HepG2 (cell line): Measurements from ENCODE around the gene DAAM2. TPM values are rescaled to one million over a fixed set of nuclear protein-coding genes. Genes with fewer than 3 reads are reported as not detected.

ENCODE experiments used
- ATF5 ChIP-seq: sonication (generic); formaldehyde crosslinking; IDR thresholded peaks from 2 replicates; pipeline ENCODE4 v1.4.0; 2020; ENCODE audit warnings: mild to moderate bottlenecking, low read depth, missing genetic modification reagents
- ELF3 ChIP-seq: IDR thresholded peaks from 2 replicates; pipeline ENCODE4 v1.6.1; 2016; ENCODE audit warnings: missing genetic modification reagents, missing compliant biosample characterization
- MAX ChIP-seq: IDR thresholded peaks from 2 replicates; pipeline ENCODE4 v1.6.1; 2012; ENCODE audit warnings: inconsistent platforms
- MIER3 ChIP-seq: IDR thresholded peaks from 2 replicates; pipeline ENCODE4 v1.6.1; 2016; ENCODE audit warnings: missing compliant biosample characterization, borderline replicate concordance
- MNT ChIP-seq: fragments of 450-650 bp; IDR thresholded peaks from 2 replicates; pipeline ENCODE4 v1.6.1; 2016
- MXD3 ChIP-seq: IDR thresholded peaks from 2 replicates; pipeline ENCODE4 v1.6.1; 2016; ENCODE audit warnings: mild to moderate bottlenecking, missing biosample characterization, missing genetic modification reagents
- NFATC3 ChIP-seq: sonication (generic); formaldehyde crosslinking; IDR thresholded peaks from 2 replicates; pipeline ENCODE4 v1.5.1; 2020; ENCODE audit warnings: mild to moderate bottlenecking, missing genetic modification reagents
- RBFOX2 ChIP-seq: fragments of 200-400 bp; formaldehyde crosslinking; IDR thresholded peaks from 2 replicates; pipeline ENCODE4 v1.6.1; 2017; ENCODE audit warnings: low read depth, mild to moderate bottlenecking, low read length
- SAP130 ChIP-seq: IDR thresholded peaks from 2 replicates; pipeline ENCODE4 v1.6.1; 2016; ENCODE audit warnings: low read depth
- SIX1 ChIP-seq: sonication (generic); formaldehyde crosslinking; IDR thresholded peaks from 2 replicates; pipeline ENCODE4 v1.4.0; 2020; ENCODE audit warnings: missing genetic modification reagents, borderline replicate concordance
- TEAD2 ChIP-seq: sonication (generic); formaldehyde crosslinking; IDR thresholded peaks from 2 replicates; pipeline ENCODE4 v1.9.0; 2021; ENCODE audit warnings: missing genetic modification reagents
- ZBTB38 ChIP-seq: sonication (generic); formaldehyde crosslinking; IDR thresholded peaks from 2 replicates; pipeline ENCODE4 v1.5.1; 2020; ENCODE audit warnings: mild to moderate bottlenecking, missing genetic modification reagents
- ZNF225 ChIP-seq: sonication (generic); formaldehyde crosslinking; IDR thresholded peaks from 2 replicates; pipeline ENCODE4 v1.4.0; 2020; ENCODE audit warnings: mild to moderate bottlenecking, missing genetic modification reagents
- ZNF543 ChIP-seq: sonication (generic); formaldehyde crosslinking; IDR thresholded peaks from 2 replicates; pipeline ENCODE4 v1.4.0; 2020; ENCODE audit warnings: mild to moderate bottlenecking, missing genetic modification reagents
- ZNF687 ChIP-seq: sonication (generic); formaldehyde crosslinking; IDR thresholded peaks from 2 replicates; pipeline ENCODE4 v1.5.1; 2020; ENCODE audit warnings: mild to moderate bottlenecking, missing genetic modification reagents, moderate library complexity
- ZNF839 ChIP-seq: sonication (generic); formaldehyde crosslinking; IDR thresholded peaks from 2 replicates; pipeline ENCODE4 v1.4.0; 2020; ENCODE audit warnings: missing genetic modification reagents, mild to moderate bottlenecking, borderline replicate concordance
- ZSCAN31 ChIP-seq: sonication (generic); formaldehyde crosslinking; IDR thresholded peaks from 2 replicates; pipeline ENCODE4 v1.5.0; 2020; ENCODE audit warnings: low read depth, mild to moderate bottlenecking, missing genetic modification reagents
- polyA plus RNA-seq, 8 experiments: library from polyadenylated mRNA; depleted of rRNA in 3 of 8; stranded (reverse) in 7 of 8; unstranded in 1 of 8; fragments of >200 nt; fragmentation: Illumina TruSeq in 4 of 8; extraction: Trizol in 4 of 8; gene quantifications; 2 replicates each; pipeline versions ENCODE4 v1.2.1 to v1.2.3, GENCODE V29; 2011 to 2016; ENCODE audit warnings: low read depth in 4 of 8, missing spikeins in 1 of 8, mixed read lengths in 1 of 8; ENCODE audit not compliant: insufficient read depth in 1 of 8
- total RNA-seq, 5 experiments: library from RNA; depleted of rRNA; stranded (reverse); fragments of >200 nt; fragmentation: Illumina TruSeq; extraction: Trizol; gene quantifications; 2 replicates each; pipeline ENCODE4 v1.2.3, GENCODE V29; 2016; ENCODE audit warnings: low read depth in 1 of 5
- TF ChIP-seq, protein P1 (sequence below): sonication (generic); formaldehyde crosslinking; conservative IDR thresholded peaks from 2 replicates; pipeline ENCODE4 v1.8.0; 2022; ENCODE audit warnings: mild to moderate bottlenecking, moderate library complexity, missing genetic modification reagents
- TF ChIP-seq, protein P2 (sequence below): sonication (generic); formaldehyde crosslinking; IDR thresholded peaks from 2 replicates; pipeline ENCODE4 v1.8.0; 2022; ENCODE audit warnings: missing genetic modification reagents, mild to moderate bottlenecking, borderline replicate concordance

DAAM2 gene
- total and polyA plus RNA-seq, 2 of the 13 experiments (the other 11 are each of a cell fraction or from before 2014, with no cell fraction given), result 0.01 TPM; not detected in 1

GRCh38 chr6:39849764-39850163 is 57.6 kb downstream of the DAAM2 start (continued):
- TF ChIP-seq MXD3 (CRISPR knock-in tag) (peak; percentile 63; the same call in 1 of the 2 replicates), ZBTB38 (CRISPR knock-in tag) (peak; percentile 32; the same call in 1 of the 2 replicates), ZNF225 (CRISPR knock-in tag) (no peak), SAP130 (0 out of 2 replicates have a peak, but pooled peaks have one; percentile 15), MNT (peak; percentile 9; the same call in 1 of the 2 replicates), MIER3 (CRISPR knock-in tag) (no peak), ZNF839 (CRISPR knock-in tag) (0 out of 2 replicates have a peak, but pooled peaks have one; percentile 61), ATF5 (CRISPR knock-in tag) (no peak), ZSCAN31 (CRISPR knock-in tag) (0 out of 2 replicates have a peak, but pooled peaks have one; percentile 52), ZNF543 (0 out of 2 replicates have a peak, but pooled peaks have one; percentile 40), NFATC3 (no peak), SIX1 (no peak), ZNF687 (CRISPR knock-in tag) (peak; percentile 63), ELF3 (peak; percentile 50; the same call in 1 of the 2 replicates), MAX (peak; percentile 90), RBFOX2 (no peak), TEAD2 (CRISPR knock-in tag) (0 out of 2 replicates have a peak, but pooled peaks have one; percentile 61)
- TF ChIP-seq, protein P1, sequence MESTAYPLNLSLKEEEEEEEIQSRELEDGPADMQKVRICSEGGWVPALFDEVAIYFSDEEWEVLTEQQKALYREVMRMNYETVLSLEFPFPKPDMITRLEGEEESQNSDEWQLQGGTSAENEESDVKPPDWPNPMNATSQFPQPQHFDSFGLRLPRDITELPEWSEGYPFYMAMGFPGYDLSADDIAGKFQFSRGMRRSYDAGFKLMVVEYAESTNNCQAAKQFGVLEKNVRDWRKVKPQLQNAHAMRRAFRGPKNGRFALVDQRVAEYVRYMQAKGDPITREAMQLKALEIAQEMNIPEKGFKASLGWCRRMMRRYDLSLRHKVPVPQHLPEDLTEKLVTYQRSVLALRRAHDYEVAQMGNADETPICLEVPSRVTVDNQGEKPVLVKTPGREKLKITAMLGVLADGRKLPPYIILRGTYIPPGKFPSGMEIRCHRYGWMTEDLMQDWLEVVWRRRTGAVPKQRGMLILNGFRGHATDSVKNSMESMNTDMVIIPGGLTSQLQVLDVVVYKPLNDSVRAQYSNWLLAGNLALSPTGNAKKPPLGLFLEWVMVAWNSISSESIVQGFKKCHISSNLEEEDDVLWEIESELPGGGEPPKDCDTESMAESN (CRISPR knock-in tag), result 0 out of 2 replicates have a peak, but pooled peaks have one; percentile 40
- TF ChIP-seq, protein P2, sequence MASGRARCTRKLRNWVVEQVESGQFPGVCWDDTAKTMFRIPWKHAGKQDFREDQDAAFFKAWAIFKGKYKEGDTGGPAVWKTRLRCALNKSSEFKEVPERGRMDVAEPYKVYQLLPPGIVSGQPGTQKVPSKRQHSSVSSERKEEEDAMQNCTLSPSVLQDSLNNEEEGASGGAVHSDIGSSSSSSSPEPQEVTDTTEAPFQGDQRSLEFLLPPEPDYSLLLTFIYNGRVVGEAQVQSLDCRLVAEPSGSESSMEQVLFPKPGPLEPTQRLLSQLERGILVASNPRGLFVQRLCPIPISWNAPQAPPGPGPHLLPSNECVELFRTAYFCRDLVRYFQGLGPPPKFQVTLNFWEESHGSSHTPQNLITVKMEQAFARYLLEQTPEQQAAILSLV (CRISPR knock-in tag), result 0 out of 2 replicates have a peak, but pooled peaks have one; percentile 73
